ENCODE data around the gene CD6.
"Not testable (repeated sequence)": the region's sequence is repeated elsewhere in the genome, so short reads cannot be mapped to it uniquely, and the experiment has no call there.

CD6 gene

GRCh38 chr11:60966890-60967289 lies 4.6 kb upstream of the CD6 start:
- no peak overlapping the region for H3K4me3 ChIP-seq (ENCODE audit: low read depth in 1 of 5, low read length in 5 of 5)
- peaks cover 0 to 5% (median 0%) of the 10 kb centered on the region in 5 donors for H3K9me3 ChIP-seq (ENCODE audit: control insufficient read depth in 5 of 5, low read length in 5 of 5)
- H3K36me3 ChIP-seq (ENCODE audit: control insufficient read depth in 5 of 5, insufficient read depth in 5 of 5, low read length in 5 of 5), result no peaks in the 10 kb centered on the region
- H3K27me3 ChIP-seq (ENCODE audit: control insufficient read depth in 5 of 5, insufficient read depth in 4 of 5, low read length in 5 of 5), result peaks cover 0 to 3% (median 0%) of the 10 kb centered on the region in 5 donors
- peaks cover 0 to 9% (median 0%) of the 10 kb centered on the region in 5 donors for H3K4me1 ChIP-seq (ENCODE audit: control insufficient read depth in 5 of 5, insufficient read depth in 5 of 5, low read length in 5 of 5)
- no peak overlapping the region for H3K27ac ChIP-seq (ENCODE audit: low read depth, low read length)
- no peak overlapping the region for H3K9ac ChIP-seq (ENCODE audit: low read length in 5 of 5)

- H3K27me3 ChIP-seq (ENCODE audit: control insufficient read depth in 5 of 5, insufficient read depth in 4 of 5, low read length in 5 of 5), result peaks cover 0 to 5% (median 0%) of the 10 kb centered on the region in 5 donors
- H3K4me3 ChIP-seq (ENCODE audit: low read depth in 1 of 5, low read length in 5 of 5), result no peak overlapping the region
- peaks cover 0 to 9% (median 0%) of the 10 kb centered on the region in 5 donors for H3K4me1 ChIP-seq (ENCODE audit: control insufficient read depth in 5 of 5, insufficient read depth in 5 of 5, low read length in 5 of 5)
- peaks cover 0 to 5% (median 0%) of the 10 kb centered on the region in 5 donors for H3K9me3 ChIP-seq (ENCODE audit: control insufficient read depth in 5 of 5, low read length in 5 of 5)
- no peak overlapping the region for H3K9ac ChIP-seq (ENCODE audit: low read length in 5 of 5)
- no peak overlapping the region for H3K27ac ChIP-seq (ENCODE audit: low read depth, low read length)
- H3K36me3 ChIP-seq (ENCODE audit: control insufficient read depth in 5 of 5, insufficient read depth in 5 of 5, low read length in 5 of 5), result no peaks in the 10 kb centered on the region
Observed at GRCh38 chr11:60968223-60968622, 3.3 kb upstream of the CD6 start.

GRCh38 chr11:60970369-60970774 lies 1.1 kb upstream of the CD6 start:
- Histone ChIP-seq H3K27me3 (ENCODE audit: control insufficient read depth in 5 of 5, insufficient read depth in 4 of 5, low read length in 5 of 5) (peaks cover 0 to 5% (median 0%) of the 10 kb centered on the region in 5 donors), H3K27ac (ENCODE audit: low read depth, low read length) (no peak overlapping the region), H3K4me1 (ENCODE audit: control insufficient read depth in 5 of 5, insufficient read depth in 5 of 5, low read length in 5 of 5) (peaks cover 0 to 9% (median 0%) of the 10 kb centered on the region in 5 donors), H3K9ac (ENCODE audit: low read length in 5 of 5) (no peak overlapping the region), H3K9me3 (ENCODE audit: control insufficient read depth in 5 of 5, low read length in 5 of 5) (peaks cover 0 to 5% (median 0%) of the 10 kb centered on the region in 5 donors), H3K4me3 (ENCODE audit: low read depth in 1 of 5, low read length in 5 of 5) (no peak overlapping the region), H3K36me3 (ENCODE audit: control insufficient read depth in 5 of 5, insufficient read depth in 5 of 5, low read length in 5 of 5) (no peaks in the 10 kb centered on the region)

GRCh38 chr11:60970890-60971289 lies 590 bp upstream of the CD6 start:
- H3K9ac ChIP-seq (ENCODE audit: low read length in 5 of 5), result no peak overlapping the region
- peaks cover 0 to 5% (median 0%) of the 10 kb centered on the region in 5 donors for H3K9me3 ChIP-seq (ENCODE audit: control insufficient read depth in 5 of 5, low read length in 5 of 5)
- no peaks in the 10 kb centered on the region for H3K36me3 ChIP-seq (ENCODE audit: control insufficient read depth in 5 of 5, insufficient read depth in 5 of 5, low read length in 5 of 5)
- H3K27ac ChIP-seq (ENCODE audit: low read depth, low read length), result no peak overlapping the region
- H3K27me3 ChIP-seq (ENCODE audit: control insufficient read depth in 5 of 5, insufficient read depth in 4 of 5, low read length in 5 of 5), result peaks cover 0 to 5% (median 0%) of the 10 kb centered on the region in 5 donors
- peaks cover 0 to 9% (median 0%) of the 10 kb centered on the region in 5 donors for H3K4me1 ChIP-seq (ENCODE audit: control insufficient read depth in 5 of 5, insufficient read depth in 5 of 5, low read length in 5 of 5)
- no peak overlapping the region for H3K4me3 ChIP-seq (ENCODE audit: low read depth in 1 of 5, low read length in 5 of 5)

GRCh38 chr11:60972182-60973030 lies 926 bp downstream of the CD6 start:
- Histone ChIP-seq H3K9me3 (ENCODE audit: control insufficient read depth in 5 of 5, low read length in 5 of 5) (peaks cover 0 to 5% (median 0%) of the 10 kb centered on the region in 5 donors), H3K36me3 (ENCODE audit: control insufficient read depth in 5 of 5, insufficient read depth in 5 of 5, low read length in 5 of 5) (no peaks in the 10 kb centered on the region), H3K4me3 (ENCODE audit: low read depth in 1 of 5, low read length in 5 of 5) (peak overlapping the region in 2 of 5 donors; percentile 27), H3K4me1 (ENCODE audit: control insufficient read depth in 5 of 5, insufficient read depth in 5 of 5, low read length in 5 of 5) (peaks cover 0 to 5% (median 0%) of the 10 kb centered on the region in 5 donors), H3K27me3 (ENCODE audit: control insufficient read depth in 5 of 5, insufficient read depth in 4 of 5, low read length in 5 of 5) (peaks cover 0 to 5% (median 0%) of the 10 kb centered on the region in 5 donors), H3K27ac (ENCODE audit: low read depth, low read length) (no peak overlapping the region), H3K9ac (ENCODE audit: low read length in 5 of 5) (no peak overlapping the region)

GRCh38 chr11:60973699-60974098 lies 2.2 kb downstream of the CD6 start:
- H3K4me3 ChIP-seq (ENCODE audit: low read depth in 1 of 5, low read length in 5 of 5), result no peak overlapping the region
- H3K36me3 ChIP-seq (ENCODE audit: control insufficient read depth in 5 of 5, insufficient read depth in 5 of 5, low read length in 5 of 5), result no peaks in the 10 kb centered on the region
- H3K9me3 ChIP-seq (ENCODE audit: control insufficient read depth in 5 of 5, low read length in 5 of 5), result no peaks in the 10 kb centered on the region
- no peak overlapping the region for H3K27ac ChIP-seq (ENCODE audit: low read depth, low read length)
- peaks cover 0 to 5% (median 0%) of the 10 kb centered on the region in 5 donors for H3K4me1 ChIP-seq (ENCODE audit: control insufficient read depth in 5 of 5, insufficient read depth in 5 of 5, low read length in 5 of 5)
- peaks cover 0 to 5% (median 0%) of the 10 kb centered on the region in 5 donors for H3K27me3 ChIP-seq (ENCODE audit: control insufficient read depth in 5 of 5, insufficient read depth in 4 of 5, low read length in 5 of 5)
- no peak overlapping the region for H3K9ac ChIP-seq (ENCODE audit: low read length in 5 of 5)

- not testable (repeated sequence) for H3K9me3 ChIP-seq (ENCODE audit: control insufficient read depth in 5 of 5, low read length in 5 of 5); H3K36me3 ChIP-seq (ENCODE audit: control insufficient read depth in 5 of 5, insufficient read depth in 5 of 5, low read length in 5 of 5); H3K9ac ChIP-seq (ENCODE audit: low read length in 5 of 5); H3K27me3 ChIP-seq (ENCODE audit: control insufficient read depth in 5 of 5, insufficient read depth in 4 of 5, low read length in 5 of 5); H3K27ac ChIP-seq (ENCODE audit: low read depth, low read length); H3K4me1 ChIP-seq (ENCODE audit: control insufficient read depth in 5 of 5, insufficient read depth in 5 of 5, low read length in 5 of 5); H3K4me3 ChIP-seq (ENCODE audit: low read depth in 1 of 5, low read length in 5 of 5)
Observed at GRCh38 chr11:60974316-60974715, 2.8 kb downstream of the CD6 start.

- Histone ChIP-seq H3K9ac (ENCODE audit: low read length in 5 of 5) (no peak overlapping the region), H3K4me3 (ENCODE audit: low read depth in 1 of 5, low read length in 5 of 5) (no peak overlapping the region), H3K4me1 (ENCODE audit: control insufficient read depth in 5 of 5, insufficient read depth in 5 of 5, low read length in 5 of 5) (peaks cover 0 to 5% (median 0%) of the 10 kb centered on the region in 5 donors), H3K27me3 (ENCODE audit: control insufficient read depth in 5 of 5, insufficient read depth in 4 of 5, low read length in 5 of 5) (peaks cover 0 to 5% (median 0%) of the 10 kb centered on the region in 5 donors), H3K27ac (ENCODE audit: low read depth, low read length) (no peak overlapping the region), H3K36me3 (ENCODE audit: control insufficient read depth in 5 of 5, insufficient read depth in 5 of 5, low read length in 5 of 5) (no peaks in the 10 kb centered on the region), H3K9me3 (ENCODE audit: control insufficient read depth in 5 of 5, low read length in 5 of 5) (no peaks in the 10 kb centered on the region)
Observed at GRCh38 chr11:60974726-60975125, 3.2 kb downstream of the CD6 start.

GRCh38 chr11:60977224-60977623 lies 5.7 kb downstream of the CD6 start:
- Histone ChIP-seq H3K4me1 (ENCODE audit: control insufficient read depth in 5 of 5, insufficient read depth in 5 of 5, low read length in 5 of 5) (no peaks in the 10 kb centered on the region), H3K9me3 (ENCODE audit: control insufficient read depth in 5 of 5, low read length in 5 of 5) (no peaks in the 10 kb centered on the region), H3K27me3 (ENCODE audit: control insufficient read depth in 5 of 5, insufficient read depth in 4 of 5, low read length in 5 of 5) (peaks cover 0 to 7% (median 0%) of the 10 kb centered on the region in 5 donors), H3K36me3 (ENCODE audit: control insufficient read depth in 5 of 5, insufficient read depth in 5 of 5, low read length in 5 of 5) (no peaks in the 10 kb centered on the region), H3K4me3 (ENCODE audit: low read depth in 1 of 5, low read length in 5 of 5) (no peak overlapping the region), H3K27ac (ENCODE audit: low read depth, low read length) (no peak overlapping the region), H3K9ac (ENCODE audit: low read length in 5 of 5) (no peak overlapping the region)

- Histone ChIP-seq H3K36me3 (ENCODE audit: control insufficient read depth in 5 of 5, insufficient read depth in 5 of 5, low read length in 5 of 5) (no peaks in the 10 kb centered on the region), H3K27me3 (ENCODE audit: control insufficient read depth in 5 of 5, insufficient read depth in 4 of 5, low read length in 5 of 5) (peaks cover 0 to 7% (median 0%) of the 10 kb centered on the region in 5 donors), H3K4me3 (ENCODE audit: low read depth in 1 of 5, low read length in 5 of 5) (no peak overlapping the region), H3K4me1 (ENCODE audit: control insufficient read depth in 5 of 5, insufficient read depth in 5 of 5, low read length in 5 of 5) (no peaks in the 10 kb centered on the region), H3K27ac (ENCODE audit: low read depth, low read length) (no peak overlapping the region), H3K9me3 (ENCODE audit: control insufficient read depth in 5 of 5, low read length in 5 of 5) (no peaks in the 10 kb centered on the region), H3K9ac (ENCODE audit: low read length in 5 of 5) (no peak overlapping the region)
Observed at GRCh38 chr11:60977836-60978235, 6.4 kb downstream of the CD6 start.

Measured in subcutaneous abdominal adipose tissue (tissue), 5 donors.